AG09309 (cell line): Measurements from ENCODE around the gene TRPM1.

Experiments
- DNase-seq: peaks from one replicate; pipeline ENCODE4 v3.0.0-alpha.2; 2010; ENCODE audit warnings: low read depth
- H3K4me3 ChIP-seq: 2 replicates; pipeline ENCODE4 v1.5.1; 2011; ENCODE audit warnings: mild to moderate bottlenecking, low read depth, low read length, moderate library complexity; ENCODE audit not compliant: control insufficient read depth
- CTCF ChIP-seq: IDR thresholded peaks from 2 replicates; pipeline ENCODE4 v1.5.1; 2011; ENCODE audit warnings: mild to moderate bottlenecking, low read depth, low read length, inconsistent platforms; ENCODE audit not compliant: insufficient read depth, control insufficient read depth; ENCODE audit errors: missing control alignments

The TRPM1 gene

DNA sequence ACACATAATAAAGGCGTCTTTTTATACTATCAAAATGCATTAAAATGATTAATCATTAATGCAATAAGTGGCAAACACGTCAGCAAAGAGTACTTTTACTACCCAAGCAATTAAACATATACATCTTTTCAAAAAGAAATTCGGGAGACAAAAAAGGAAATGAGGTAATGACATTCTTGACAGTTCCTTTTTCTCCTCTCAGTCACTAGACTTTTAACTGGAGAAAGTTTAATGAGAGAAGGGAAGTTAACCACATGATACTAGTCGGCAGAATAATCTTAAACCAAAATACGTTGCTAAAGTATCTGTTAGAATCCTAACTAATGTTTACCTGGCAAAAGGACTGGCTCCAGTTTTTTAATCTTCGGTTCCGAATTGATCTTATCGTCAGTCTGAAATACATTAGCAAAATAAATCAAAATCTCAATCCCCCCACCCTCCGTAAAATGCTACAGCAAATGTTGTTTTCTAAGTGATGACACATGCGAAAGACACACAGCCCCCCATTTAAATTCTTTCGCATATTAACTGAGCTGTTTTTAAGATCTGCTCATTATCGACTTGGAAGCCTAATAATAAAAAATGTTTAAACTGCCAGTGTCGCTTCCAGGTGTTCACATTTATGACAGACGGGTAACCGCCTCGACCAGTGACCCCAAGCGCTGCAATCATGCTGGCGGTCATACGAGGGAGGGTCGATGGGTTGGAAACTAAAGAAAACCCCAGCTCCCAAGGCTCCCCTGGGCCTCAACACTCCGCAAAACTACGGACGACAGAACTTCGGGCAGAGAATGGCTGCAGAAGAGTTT is 110.9 kb downstream of the TRPM1 start:
- H3K4me3 ChIP-seq = peak overlapping the region; percentile 92
- DNase-seq = no peak
- TF ChIP-seq CTCF = no peak

DNA sequence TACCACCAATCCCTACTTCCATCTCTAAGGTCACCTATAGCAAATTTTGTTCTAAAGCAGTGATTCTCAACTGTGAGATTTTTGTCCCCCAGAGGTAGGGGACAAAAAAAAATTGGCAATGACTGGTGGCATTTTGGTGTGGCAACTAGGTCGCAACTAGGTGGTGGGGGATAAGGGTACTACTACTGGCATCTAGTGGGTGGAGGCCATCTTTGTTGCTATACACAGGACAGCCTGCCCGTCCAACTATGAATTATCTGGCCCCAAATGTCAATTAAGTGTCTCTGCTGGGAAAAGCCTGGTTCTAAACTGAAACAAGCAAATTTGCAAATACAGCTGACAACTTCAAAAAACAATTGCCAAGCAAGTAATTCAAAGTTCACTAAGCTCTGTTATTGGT is 111.5 kb downstream of the TRPM1 start:
- peak overlapping the region; percentile 92 for H3K4me3 ChIP-seq
- no peak for TF ChIP-seq CTCF
- DNase-seq = no peak

- no peak for DNase-seq
- no peak overlapping the region for H3K4me3 ChIP-seq
Observed at GRCh38 chr15:30985081-30985531, 116.4 kb downstream of the TRPM1 start.

GRCh38 chr15:30984542-30984941 is 117.0 kb downstream of the TRPM1 start:
- no peak for TF ChIP-seq CTCF
- no peak overlapping the region for H3K4me3 ChIP-seq
- no peak for DNase-seq

More at GRCh38 chr15:30985081-30985531, 116.4 kb downstream of the TRPM1 start:
- TF ChIP-seq CTCF = no peak

DNA sequence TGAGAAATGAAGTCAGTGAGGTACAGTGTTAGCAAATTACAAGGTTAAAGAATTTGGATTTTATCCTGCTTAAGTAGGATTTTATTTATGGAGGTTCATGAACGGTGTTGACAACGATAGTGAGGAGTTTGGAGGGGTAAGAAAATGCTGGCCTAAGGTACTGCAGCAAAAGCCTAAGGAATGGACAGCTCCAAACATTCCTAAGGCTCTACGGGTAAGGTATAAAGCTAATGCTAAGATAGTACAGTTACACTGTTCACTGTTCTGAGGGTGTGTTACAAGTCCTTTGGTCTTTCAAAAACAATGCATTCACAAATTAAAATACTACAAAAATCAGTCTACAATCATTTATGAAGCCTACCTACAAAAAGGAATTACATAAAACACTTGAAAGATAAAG is 117.4 kb downstream of the TRPM1 start:
- H3K4me3 ChIP-seq = no peak overlapping the region
- no peak for DNase-seq
- no peak for TF ChIP-seq CTCF

- no peak overlapping the region for H3K4me3 ChIP-seq
- no peak for TF ChIP-seq CTCF
- DNase-seq = no peak
Observed at GRCh38 chr15:30979457-30979856, 122.1 kb downstream of the TRPM1 start.
